ENCODE data around the gene PPM1B.

The PPM1B gene

DNA sequence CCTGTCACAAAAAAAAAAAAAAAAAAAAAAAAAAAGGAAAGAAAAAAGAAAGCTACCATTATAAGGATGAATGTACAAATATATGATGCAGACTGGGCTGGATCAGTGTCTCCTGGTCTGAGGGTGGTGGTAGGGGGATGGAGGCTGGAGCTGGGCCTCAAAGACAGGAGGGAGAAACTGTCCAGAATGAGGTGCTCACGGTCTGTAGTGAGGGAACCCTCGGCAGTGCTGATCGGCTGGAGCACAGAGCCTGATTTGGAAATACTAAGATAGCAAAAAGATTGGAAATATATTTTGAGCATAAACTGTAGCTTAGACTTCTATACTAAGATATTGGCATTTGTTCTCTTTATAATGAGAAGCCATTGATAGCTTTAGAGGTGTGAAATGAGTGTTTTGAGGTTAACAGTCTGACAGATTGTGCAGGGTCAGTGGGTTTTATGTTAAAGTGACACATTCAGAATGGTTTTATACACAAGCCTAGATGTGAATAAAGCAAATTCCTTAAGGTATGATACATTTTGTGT, 98.7 kb downstream of the PPM1B start:
- DNase-seq: no peak

GRCh38 chr2:44267796-44268648, 99.3 kb downstream of the PPM1B start:
- DNase-seq: no peak

- DNase-seq: no peak
Measured at GRCh38 chr2:44269831-44270230, 101.2 kb downstream of the PPM1B start.

DNA sequence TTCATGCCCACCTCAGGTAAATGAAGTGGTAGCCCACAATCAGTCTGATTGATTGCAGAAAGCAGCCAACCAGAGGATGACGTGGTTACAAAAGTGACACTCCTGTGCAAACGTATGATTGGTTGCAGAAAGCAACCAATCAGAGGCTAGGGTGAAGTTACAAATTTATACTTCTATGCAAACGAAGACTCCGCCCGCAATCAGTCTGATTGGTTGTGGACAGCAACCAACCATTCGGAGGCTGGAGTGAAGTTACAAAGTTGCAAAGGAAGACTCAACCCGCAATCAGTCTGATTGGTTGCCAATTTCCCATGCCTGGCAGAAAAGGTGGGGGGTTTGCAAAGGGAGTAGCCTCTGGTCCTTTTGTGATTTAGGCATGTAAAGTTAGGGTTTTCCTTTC, 102.6 kb downstream of the PPM1B start:
- DNase-seq: no peak

DNA sequence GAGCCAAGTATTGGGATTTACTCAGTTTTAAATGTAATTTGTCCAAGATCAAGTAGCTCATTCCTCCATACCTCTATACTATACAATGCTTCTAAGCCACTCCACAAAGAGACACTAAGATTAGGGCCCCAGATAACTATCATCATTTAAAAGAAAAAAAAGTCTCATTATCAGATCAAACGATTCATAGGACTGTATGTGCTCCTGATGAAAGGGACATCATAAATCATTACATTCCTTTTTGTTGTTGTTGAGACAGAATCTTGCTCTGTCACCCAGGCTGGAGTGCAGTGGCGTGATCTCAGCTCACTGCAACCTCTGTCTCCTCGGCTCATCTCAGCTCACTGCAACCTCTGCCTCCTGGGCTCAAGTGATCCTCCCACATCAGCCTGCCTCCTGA, 104.4 kb downstream of the PPM1B start:
- no peak for DNase-seq

DNA sequence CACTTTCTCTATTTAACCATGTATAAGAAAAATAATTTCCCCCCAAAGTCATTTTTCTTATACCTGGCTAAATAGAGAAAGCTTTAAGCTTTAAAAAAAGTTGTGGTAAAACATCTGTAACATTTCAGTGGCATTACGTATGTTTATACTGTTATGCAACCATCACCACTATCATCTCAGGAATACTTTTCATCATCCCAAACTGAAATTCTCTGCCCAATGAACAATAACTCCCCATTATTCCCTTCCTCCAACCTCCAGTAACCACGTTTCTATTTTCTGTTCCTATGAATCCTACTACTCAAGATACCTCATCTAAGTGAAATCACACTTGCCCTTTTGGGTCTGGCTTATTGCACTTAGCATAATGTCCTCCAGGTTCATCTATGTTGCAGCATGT, 104.9 kb downstream of the PPM1B start:
- no peak for DNase-seq

- DNase-seq: no peak
Measured at GRCh38 chr2:44275927-44276303, 107.2 kb downstream of the PPM1B start.

DNA sequence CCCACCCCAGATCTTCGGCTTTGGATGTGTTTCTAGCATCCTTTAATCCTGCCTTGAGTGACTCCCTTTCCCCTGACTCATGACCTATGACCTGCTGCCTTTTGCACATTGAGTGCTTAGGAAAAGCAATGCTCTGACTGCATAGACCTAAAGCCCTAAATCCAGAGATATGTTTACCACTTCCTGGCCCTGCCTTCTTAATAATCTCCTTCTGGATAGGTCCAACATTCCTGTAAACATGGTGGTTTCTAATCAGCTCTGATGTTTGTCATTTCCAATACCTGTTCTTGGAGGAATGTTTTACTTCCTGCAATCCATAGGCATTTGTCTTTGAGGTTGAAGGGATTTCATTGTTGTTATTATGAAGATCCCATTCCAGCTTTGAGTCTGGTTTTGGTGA, 108.9 kb downstream of the PPM1B start:
- DNase-seq: no peak

GRCh38 chr2:44280869-44281268, 112.2 kb downstream of the PPM1B start:
- DNase-seq: no peak

Measured in activated gamma-delta T cell (primary cell).